Fibroblast of skin of left biceps (primary cell): ENCODE data around the gene LINGO4.
"Not testable (repeated sequence)": the region's sequence is repeated elsewhere in the genome, so short reads cannot be mapped to it uniquely, and the experiment has no call there.

ENCODE experiments used
- DNase-seq, 2 experiments: peaks; one replicate each; pipeline ENCODE4 v3.0.0-alpha.2; 2013; ENCODE audit warnings: low read depth in 2 of 2

The LINGO4 gene

GRCh38 chr1:151782741-151783140 is 22.5 kb downstream of the LINGO4 start:
- no peak for DNase-seq

- not testable (repeated sequence) for DNase-seq
Observed at GRCh38 chr1:151782026-151782425, 23.2 kb downstream of the LINGO4 start.

- DNase-seq: not testable (repeated sequence)
Observed at GRCh38 chr1:151780736-151781135, 24.5 kb downstream of the LINGO4 start.

GRCh38 chr1:151779852-151780251 is 25.4 kb downstream of the LINGO4 start:
- DNase-seq: no peak

GRCh38 chr1:151777317-151777716 is 27.9 kb downstream of the LINGO4 start:
- DNase-seq: no peak

- no peak for DNase-seq
Observed at GRCh38 chr1:151776665-151777062, 28.6 kb downstream of the LINGO4 start.

GRCh38 chr1:151775894-151776664 is 29.1 kb downstream of the LINGO4 start:
- DNase-seq: no peak

- no peak for DNase-seq
Observed at GRCh38 chr1:151774256-151774922, 30.8 kb downstream of the LINGO4 start.

- DNase-seq: no peak
Observed at GRCh38 chr1:151773702-151774101, 31.5 kb downstream of the LINGO4 start.

- DNase-seq: not testable (repeated sequence)
Observed at GRCh38 chr1:151769270-151769669, 35.9 kb downstream of the LINGO4 start.

- not testable (repeated sequence) for DNase-seq
Observed at GRCh38 chr1:151768351-151769066, 36.7 kb downstream of the LINGO4 start.

GRCh38 chr1:151763990-151764389 is 41.2 kb downstream of the LINGO4 start:
- no peak for DNase-seq

- DNase-seq: peak; percentile 31 to 44
Observed at GRCh38 chr1:151762941-151763921, 42.0 kb downstream of the LINGO4 start, which contains the start of gene MRPL9. TSS of gene MRPL9 (minus strand) at chr1:151763496. CDS start at chr1:151763479, 17 bp downstream.

GRCh38 chr1:151760597-151761385 is 44.4 kb downstream of the LINGO4 start:
- DNase-seq: no peak

GRCh38 chr1:151759241-151759640 is 46.0 kb downstream of the LINGO4 start:
- no peak for DNase-seq

- no peak for DNase-seq
Observed at GRCh38 chr1:151756291-151756690, 48.9 kb downstream of the LINGO4 start.
